ENCODE measurements around the gene CD59. TPM values are rescaled to one million over a fixed set of nuclear protein-coding genes. Genes with fewer than 3 reads are reported as not detected.

CD59 gene
- polyA plus RNA-seq, 3 donors = 3.7 to 34.9 (median 21.1) TPM

GRCh38 chr11:33761471-33761870 lies 25.2 kb upstream of the CD59 start:
- no peak overlapping the region for H3K27ac ChIP-seq (ENCODE audit: low read depth in 1 of 2, low read length in 2 of 2)
- no peak overlapping the region for H2AFZ ChIP-seq (ENCODE audit: insufficient read depth, low read depth, low read length, poor library complexity, severe bottlenecking)
- no peak overlapping the region for H3K9ac ChIP-seq (ENCODE audit: insufficient read depth, low read length, poor library complexity, severe bottlenecking)
- 100% methylated on average over 1 of the region's 2 CpGs for WGBS (ENCODE audit: insufficient coverage)
- H3K36me3 Mint-ChIP-seq = peaks cover 82 to 89% of the 10 kb centered on the region in 2 donors
- no peaks in the 10 kb centered on the region for H3K79me2 ChIP-seq (ENCODE audit: insufficient read depth, low read length)
- H3K27ac Mint-ChIP-seq = no peak overlapping the region
- peaks cover 0 to 2% (median 0%) of the 10 kb centered on the region in 3 donors for H3K27me3 Mint-ChIP-seq (ENCODE audit: low read depth in 3 of 3)
- no peak overlapping the region for H3K4me3 ChIP-seq (replicated peaks in 1 of 3; ENCODE audit: low read depth in 2 of 3, low read length in 3 of 3)
- no peaks in the 10 kb centered on the region for H3K9me3 ChIP-seq (replicated peaks in 1 of 2; ENCODE audit: control insufficient read depth in 1 of 2, insufficient read depth in 1 of 2, low read length in 2 of 2)
- H3K36me3 ChIP-seq (replicated peaks in 1 of 2; ENCODE audit: control insufficient read depth in 1 of 2, insufficient read depth in 2 of 2, low read length in 2 of 2) = peaks cover 80 to 98% of the 10 kb centered on the region in 2 donors
- DNase-seq = no peak
- intact Hi-C loops (cut with micrococcal nuclease) = no loop called here
- no peak overlapping the region for H3K4me2 ChIP-seq (replicated peaks; ENCODE audit: extremely low read depth, low read length, poor library complexity, severe bottlenecking)
- no peaks in the 10 kb centered on the region for H3K27me3 ChIP-seq (ENCODE audit: control insufficient read depth in 2 of 2, insufficient read depth in 2 of 2, low read length in 2 of 2)
- H3K4me3 Mint-ChIP-seq = no peak overlapping the region
- TF ChIP-seq CTCF (IDR thresholded peaks at IDR 0.05) = no peak
- H4K20me1 ChIP-seq (ENCODE audit: insufficient read depth, low read length) = no peaks in the 10 kb centered on the region
- H3K9me3 Mint-ChIP-seq = peaks cover 0 to 3% (median 1%) of the 10 kb centered on the region in 7 donors
- no peaks in the 10 kb centered on the region for H3K4me1 ChIP-seq (ENCODE audit: control insufficient read depth in 1 of 2, insufficient read depth in 2 of 2, low read length in 2 of 2)
- H3K4me1 Mint-ChIP-seq = no peaks in the 10 kb centered on the region

GRCh38 chr11:33753304-33753967 lies 17.2 kb upstream of the CD59 start:
- no peak overlapping the region for H3K27ac Mint-ChIP-seq
- H4K20me1 ChIP-seq (ENCODE audit: insufficient read depth, low read length) = no peaks in the 10 kb centered on the region
- no peak overlapping the region for H3K4me2 ChIP-seq (replicated peaks; ENCODE audit: extremely low read depth, low read length, poor library complexity, severe bottlenecking)
- H3K4me1 ChIP-seq (ENCODE audit: control insufficient read depth in 1 of 2, insufficient read depth in 2 of 2, low read length in 2 of 2) = no peaks in the 10 kb centered on the region
- no peaks in the 10 kb centered on the region for H3K79me2 ChIP-seq (ENCODE audit: insufficient read depth, low read length)
- peaks cover 75 to 81% of the 10 kb centered on the region in 2 donors for H3K36me3 Mint-ChIP-seq
- 100% methylated on average over 1 of the region's 4 CpGs for WGBS (ENCODE audit: insufficient coverage)
- no peaks in the 10 kb centered on the region for H3K9me3 ChIP-seq (replicated peaks in 1 of 2; ENCODE audit: control insufficient read depth in 1 of 2, insufficient read depth in 1 of 2, low read length in 2 of 2)
- no peak overlapping the region for H2AFZ ChIP-seq (ENCODE audit: insufficient read depth, low read depth, low read length, poor library complexity, severe bottlenecking)
- H3K36me3 ChIP-seq (replicated peaks in 1 of 2; ENCODE audit: control insufficient read depth in 1 of 2, insufficient read depth in 2 of 2, low read length in 2 of 2) = peaks cover 94 to 97% of the 10 kb centered on the region in 2 donors
- no peaks in the 10 kb centered on the region for H3K9me3 Mint-ChIP-seq
- H3K27ac ChIP-seq (ENCODE audit: low read depth in 1 of 2, low read length in 2 of 2) = no peak overlapping the region
- intact Hi-C loops (cut with micrococcal nuclease) = no loop called here
- H3K4me3 ChIP-seq (replicated peaks in 1 of 3; ENCODE audit: low read depth in 2 of 3, low read length in 3 of 3) = no peak overlapping the region
- no peak for DNase-seq
- H3K4me1 Mint-ChIP-seq = no peaks in the 10 kb centered on the region
- no peak overlapping the region for H3K9ac ChIP-seq (ENCODE audit: insufficient read depth, low read length, poor library complexity, severe bottlenecking)
- H3K27me3 Mint-ChIP-seq (ENCODE audit: low read depth in 3 of 3) = no peaks in the 10 kb centered on the region
- TF ChIP-seq CTCF (IDR thresholded peaks at IDR 0.05) = no peak
- H3K27me3 ChIP-seq (ENCODE audit: control insufficient read depth in 2 of 2, insufficient read depth in 2 of 2, low read length in 2 of 2) = no peaks in the 10 kb centered on the region
- no peak overlapping the region for H3K4me3 Mint-ChIP-seq

All from CD14-positive monocyte (primary cell).